ENCODE measurements around the gene INAVA. TPM values are rescaled to one million over a fixed set of nuclear protein-coding genes. Genes with fewer than 3 reads are reported as not detected.

INAVA gene
- total and polyA plus RNA-seq, 2 experiments from 2014 or later = not detected

GRCh38 chr1:200938955-200939354, 44.3 kb downstream of the INAVA start:
- Histone ChIP-seq H3F3A (ENCODE audit: insufficient read depth) (no peaks in the 10 kb centered on the region), H3K4me1 (ENCODE audit: insufficient read depth) (no peaks in the 10 kb centered on the region), H3K79me2 (ENCODE audit: insufficient read depth) (no peaks in the 10 kb centered on the region), H3K36me3 (ENCODE audit: low read depth) (no peaks in the 10 kb centered on the region), H3K4me3 (no peak overlapping the region), H2AFZ (no peak overlapping the region), H3K9me2 (ENCODE audit: insufficient read depth) (no peaks in the 10 kb centered on the region), H3K9me3 (ENCODE audit: low read depth) (no peaks in the 10 kb centered on the region), H3K4me2 (ENCODE audit: unreplicated experiment) (no peak overlapping the region), H4K20me1 (ENCODE audit: insufficient read depth) (no peaks in the 10 kb centered on the region), H3K27ac (no peak overlapping the region), H3K27me3 (replicated peaks; ENCODE audit: insufficient read depth) (peaks cover 27% of the 10 kb centered on the region), H3K9ac (no peak overlapping the region)
- in situ Hi-C loops (cut with MboI) = no loop called here
- TF ChIP-seq EZH2 (IDR thresholded peaks at IDR 0.05; ENCODE audit: insufficient read depth, poor library complexity, severe bottlenecking) (no peak), EZH2phosphoT487 (IDR thresholded peaks at IDR 0.05; ENCODE audit: insufficient read depth, low read depth) (no peak)
- DNase-seq = peak; percentile 14
- 38 to 41% methylated on average over 4 of the region's 4 CpGs for WGBS, 2 experiments (ENCODE audit: low coverage in 1 of 2, low lambda C conversion rate in 2 of 2, missing lambda C conversion rate in 2 of 2)

- H3F3A ChIP-seq (ENCODE audit: insufficient read depth) = no peaks in the 10 kb centered on the region
- H2AFZ ChIP-seq = no peak overlapping the region
- no peak overlapping the region for H3K4me3 ChIP-seq
- TF ChIP-seq EZH2phosphoT487 (IDR thresholded peaks at IDR 0.05; ENCODE audit: insufficient read depth, low read depth) (no peak), EZH2 (IDR thresholded peaks at IDR 0.05; ENCODE audit: insufficient read depth, poor library complexity, severe bottlenecking) (no peak)
- DNase-seq = no peak
- no peaks in the 10 kb centered on the region for H3K4me1 ChIP-seq (ENCODE audit: insufficient read depth)
- H3K36me3 ChIP-seq (ENCODE audit: low read depth) = no peaks in the 10 kb centered on the region
- H3K27me3 ChIP-seq (replicated peaks; ENCODE audit: insufficient read depth) = peaks cover 45% of the 10 kb centered on the region
- no peaks in the 10 kb centered on the region for H3K9me2 ChIP-seq (ENCODE audit: insufficient read depth)
- in situ Hi-C loops (cut with MboI) = no loop called here
- H3K4me2 ChIP-seq (ENCODE audit: unreplicated experiment) = no peak overlapping the region
- no peaks in the 10 kb centered on the region for H3K79me2 ChIP-seq (ENCODE audit: insufficient read depth)
- 31 to 48% methylated on average over 3 of the region's 3 CpGs for WGBS, 2 experiments (ENCODE audit: low coverage in 1 of 2, low lambda C conversion rate in 2 of 2, missing lambda C conversion rate in 2 of 2)
- no peaks in the 10 kb centered on the region for H4K20me1 ChIP-seq (ENCODE audit: insufficient read depth)
- H3K9ac ChIP-seq = no peak overlapping the region
- H3K9me3 ChIP-seq (ENCODE audit: low read depth) = no peaks in the 10 kb centered on the region
- H3K27ac ChIP-seq = no peak overlapping the region
Measured at GRCh38 chr1:200945111-200945510, 50.4 kb downstream of the INAVA start.

- Histone ChIP-seq H3K4me1 (ENCODE audit: insufficient read depth) (no peaks in the 10 kb centered on the region), H3K27me3 (replicated peaks; ENCODE audit: insufficient read depth) (peaks cover 39% of the 10 kb centered on the region), H3K4me2 (ENCODE audit: unreplicated experiment) (no peak overlapping the region), H3F3A (ENCODE audit: insufficient read depth) (peaks cover 5% of the 10 kb centered on the region; the same call in 1 of the 2 replicates), H3K79me2 (ENCODE audit: insufficient read depth) (no peaks in the 10 kb centered on the region), H3K9ac (no peak overlapping the region), H3K9me2 (ENCODE audit: insufficient read depth) (no peaks in the 10 kb centered on the region), H3K4me3 (no peak overlapping the region), H2AFZ (no peak overlapping the region), H3K27ac (no peak overlapping the region), H3K9me3 (ENCODE audit: low read depth) (no peaks in the 10 kb centered on the region), H4K20me1 (ENCODE audit: insufficient read depth) (no peaks in the 10 kb centered on the region), H3K36me3 (ENCODE audit: low read depth) (no peaks in the 10 kb centered on the region)
- in situ Hi-C loops (cut with MboI) = no loop called here
- no peak for DNase-seq
- 68 to 73% methylated on average over 3 of the region's 3 CpGs for WGBS, 2 experiments (ENCODE audit: low coverage in 1 of 2, low lambda C conversion rate in 2 of 2, missing lambda C conversion rate in 2 of 2)
- TF ChIP-seq EZH2 (IDR thresholded peaks at IDR 0.05; ENCODE audit: insufficient read depth, poor library complexity, severe bottlenecking) = no peak
- no peak for TF ChIP-seq EZH2phosphoT487 (IDR thresholded peaks at IDR 0.05; ENCODE audit: insufficient read depth, low read depth)
Measured at GRCh38 chr1:200947059-200947566, 52.4 kb downstream of the INAVA start.

GRCh38 chr1:200949626-200950025, 54.9 kb downstream of the INAVA start:
- Histone ChIP-seq H3K4me3 (no peak overlapping the region), H3K4me2 (ENCODE audit: unreplicated experiment) (no peak overlapping the region), H3K36me3 (ENCODE audit: low read depth) (no peaks in the 10 kb centered on the region), H3K79me2 (ENCODE audit: insufficient read depth) (no peaks in the 10 kb centered on the region), H2AFZ (no peak overlapping the region), H3K9me2 (ENCODE audit: insufficient read depth) (no peaks in the 10 kb centered on the region), H3K4me1 (ENCODE audit: insufficient read depth) (no peaks in the 10 kb centered on the region), H3K9me3 (ENCODE audit: low read depth) (no peaks in the 10 kb centered on the region), H4K20me1 (ENCODE audit: insufficient read depth) (no peaks in the 10 kb centered on the region), H3K9ac (no peak overlapping the region), H3F3A (ENCODE audit: insufficient read depth) (peaks cover 5% of the 10 kb centered on the region; the same call in 1 of the 2 replicates), H3K27me3 (replicated peaks; ENCODE audit: insufficient read depth) (peaks cover 19% of the 10 kb centered on the region), H3K27ac (no peak overlapping the region)
- DNase-seq = no peak
- 66 to 70% methylated on average over 8 of the region's 8 CpGs for WGBS, 2 experiments (ENCODE audit: low coverage in 1 of 2, low lambda C conversion rate in 2 of 2, missing lambda C conversion rate in 2 of 2)
- TF ChIP-seq EZH2 (IDR thresholded peaks at IDR 0.05; ENCODE audit: insufficient read depth, poor library complexity, severe bottlenecking) = no peak
- no peak for TF ChIP-seq EZH2phosphoT487 (IDR thresholded peaks at IDR 0.05; ENCODE audit: insufficient read depth, low read depth)
- in situ Hi-C loops (cut with MboI) = no loop called here

- Histone ChIP-seq H3K4me1 (ENCODE audit: insufficient read depth) (no peaks in the 10 kb centered on the region), H3K27ac (no peak overlapping the region), H3K9me3 (ENCODE audit: low read depth) (no peaks in the 10 kb centered on the region), H3F3A (ENCODE audit: insufficient read depth) (peaks cover 5% of the 10 kb centered on the region; the same call in 1 of the 2 replicates), H3K4me2 (ENCODE audit: unreplicated experiment) (no peak overlapping the region), H3K79me2 (ENCODE audit: insufficient read depth) (no peaks in the 10 kb centered on the region), H3K9me2 (ENCODE audit: insufficient read depth) (no peaks in the 10 kb centered on the region), H3K9ac (no peak overlapping the region), H2AFZ (no peak overlapping the region), H3K4me3 (no peak overlapping the region), H3K27me3 (replicated peaks; ENCODE audit: insufficient read depth) (peaks cover 5% of the 10 kb centered on the region), H3K36me3 (ENCODE audit: low read depth) (no peaks in the 10 kb centered on the region), H4K20me1 (ENCODE audit: insufficient read depth) (no peaks in the 10 kb centered on the region)
- TF ChIP-seq EZH2phosphoT487 (IDR thresholded peaks at IDR 0.05; ENCODE audit: insufficient read depth, low read depth) (no peak), EZH2 (IDR thresholded peaks at IDR 0.05; ENCODE audit: insufficient read depth, poor library complexity, severe bottlenecking) (no peak)
- 51 to 58% methylated on average over 2 of the region's 2 CpGs for WGBS, 2 experiments (ENCODE audit: low coverage in 1 of 2, low lambda C conversion rate in 2 of 2, missing lambda C conversion rate in 2 of 2)
- DNase-seq = peak; percentile 70
- in situ Hi-C loops (cut with MboI) = no loop called here
Measured at GRCh38 chr1:200951016-200951415, 56.3 kb downstream of the INAVA start.
